IMR-90 (cell line): ENCODE data around the gene GFPT1.

ENCODE experiments used
- CHD1 ChIP-seq: IDR thresholded peaks from 2 replicates; pipeline ENCODE4 v1.6.1; 2012; ENCODE audit warnings: low read depth, low read length, improper control_type of control experiment
- CTCF ChIP-seq: conservative IDR thresholded peaks from 2 replicates; pipeline ENCODE4 v1.5.1; 2012; ENCODE audit warnings: mild to moderate bottlenecking, low read depth, low read length, improper control_type of control experiment
- MAZ ChIP-seq: IDR thresholded peaks from 2 replicates; pipeline ENCODE4 v1.6.1; 2012; ENCODE audit warnings: low read depth, mild to moderate bottlenecking, low read length, improper control_type of control experiment, moderate library complexity, borderline replicate concordance
- POLR2A ChIP-seq: IDR thresholded peaks from 2 replicates; pipeline ENCODE4 v1.6.1; 2012; ENCODE audit warnings: mild to moderate bottlenecking, low read depth, low read length
- RAD21 ChIP-seq: IDR thresholded peaks from 2 replicates; pipeline ENCODE4 v1.6.1; 2012; ENCODE audit warnings: low read length, improper control_type of control experiment
- USF2 ChIP-seq: fragments of 150-350 bp; IDR thresholded peaks from 2 replicates; pipeline ENCODE4 v1.6.1; 2017; ENCODE audit warnings: mild to moderate bottlenecking, antibody characterized with exemption, low read length, low read depth

- no peak for TF ChIP-seq CHD1
- TF ChIP-seq CTCF = no peak
- no peak for TF ChIP-seq USF2
- TF ChIP-seq POLR2A = no peak
- no peak for TF ChIP-seq RAD21
- TF ChIP-seq MAZ = no peak
These were observed 76.0 kb downstream of the GFPT1 start for GRCh38 chr2:69311024-69311416.
